GM21576 (cell line): ENCODE data around the gene PSMD1.
A peak's percentile ranks its signal among the peaks of the same experiment; 100 is the strongest.
"Not testable (repeated sequence)": the region's sequence is repeated elsewhere in the genome, so short reads cannot be mapped to it uniquely, and the experiment has no call there.

Experiments used
- ATAC-seq: cut with Tn5 transposase; IDR thresholded peaks from one replicate; pipeline ENCODE4 v1.9.1; 2021; ENCODE audit warnings: mild to moderate bottlenecking, moderate library complexity; ENCODE audit not compliant: unreplicated experiment

The PSMD1 gene

DNA sequence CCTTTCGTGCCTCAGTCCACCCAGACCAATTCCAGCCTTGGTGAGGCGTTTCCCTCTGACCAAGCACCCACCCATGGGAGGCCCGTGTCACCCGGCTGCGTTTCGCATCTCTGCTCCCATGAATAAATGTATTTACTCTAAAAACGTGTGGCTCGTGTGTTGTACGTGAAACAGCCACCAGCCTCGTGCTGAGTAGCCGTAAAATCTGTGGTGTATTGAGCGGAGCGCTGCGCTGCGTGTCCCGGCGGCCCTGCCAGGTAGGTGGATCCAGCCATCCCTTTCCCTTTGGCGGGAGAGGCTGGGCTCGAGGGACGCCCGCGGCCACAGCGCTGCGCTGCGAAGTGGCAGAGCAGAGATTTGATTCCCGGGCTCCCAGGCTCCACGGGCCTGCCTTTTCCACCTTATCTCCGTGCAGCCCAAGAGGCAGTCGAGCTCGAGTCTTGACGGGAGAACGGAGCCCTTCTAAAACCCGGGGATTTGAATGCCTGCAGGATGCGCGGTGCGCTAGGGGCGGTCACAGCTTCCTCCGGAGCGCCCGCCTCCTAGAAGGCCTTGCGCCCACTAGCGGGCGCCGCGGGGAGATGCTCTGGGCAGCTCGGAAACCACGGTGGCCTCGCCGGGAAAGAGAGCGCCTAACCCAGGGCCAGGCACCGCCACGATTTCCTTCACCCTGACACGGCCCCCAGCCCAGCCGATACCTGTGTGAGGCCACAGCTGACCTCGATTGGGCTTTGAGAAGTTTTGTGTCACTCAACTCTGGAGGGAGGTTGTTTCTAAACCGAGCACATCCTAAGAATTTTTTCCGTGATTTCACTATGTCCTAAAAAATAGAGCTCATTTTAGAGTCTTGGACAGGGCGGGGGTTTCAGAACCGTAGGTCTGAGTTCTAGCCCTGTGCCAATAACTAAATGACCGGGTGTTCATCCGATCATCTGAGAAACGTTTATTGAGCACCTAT lies 3.9 kb upstream of the PSMD1 start:
- peak; percentile 57 for ATAC-seq

DNA sequence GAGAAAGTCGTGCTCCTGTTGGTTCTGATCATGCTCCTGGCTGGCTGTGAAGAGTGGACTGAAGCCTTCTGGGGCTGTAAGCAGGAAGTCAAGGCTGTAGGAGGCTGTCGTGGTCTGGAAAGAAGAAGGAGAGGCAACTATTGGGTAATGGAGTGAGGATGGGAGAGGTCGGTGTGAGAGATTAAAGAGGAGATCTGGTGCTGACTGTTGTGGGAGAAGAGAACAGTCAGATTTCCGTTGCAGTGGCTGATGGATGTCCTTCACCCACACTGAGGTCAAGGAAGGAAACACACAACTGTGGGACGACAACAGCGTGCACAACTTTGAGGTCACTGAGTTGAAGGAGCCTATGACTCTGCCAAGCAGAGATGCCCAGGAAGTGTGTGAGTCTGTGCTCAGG lies 2.8 kb upstream of the PSMD1 start:
- ATAC-seq: no peak

DNA sequence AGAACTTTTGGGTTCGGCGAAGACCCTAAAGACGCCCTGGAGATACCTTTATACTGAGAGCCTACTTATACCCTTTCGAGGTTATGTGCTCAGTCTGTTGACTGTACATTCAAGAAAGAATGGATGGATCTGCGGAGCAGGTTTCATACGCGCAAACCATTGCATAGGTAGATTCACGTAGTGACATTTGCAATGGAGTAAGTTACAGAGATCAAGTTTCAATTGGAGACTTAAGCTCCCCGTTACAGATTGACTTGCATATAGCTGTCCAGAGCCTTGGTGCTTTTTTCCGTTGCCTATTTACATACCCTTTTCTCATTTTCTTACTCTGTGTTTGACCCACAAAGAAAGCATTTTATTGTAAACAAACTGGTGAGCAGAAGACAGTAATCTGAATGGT lies 923 bp downstream of the PSMD1 start:
- no peak for ATAC-seq

DNA sequence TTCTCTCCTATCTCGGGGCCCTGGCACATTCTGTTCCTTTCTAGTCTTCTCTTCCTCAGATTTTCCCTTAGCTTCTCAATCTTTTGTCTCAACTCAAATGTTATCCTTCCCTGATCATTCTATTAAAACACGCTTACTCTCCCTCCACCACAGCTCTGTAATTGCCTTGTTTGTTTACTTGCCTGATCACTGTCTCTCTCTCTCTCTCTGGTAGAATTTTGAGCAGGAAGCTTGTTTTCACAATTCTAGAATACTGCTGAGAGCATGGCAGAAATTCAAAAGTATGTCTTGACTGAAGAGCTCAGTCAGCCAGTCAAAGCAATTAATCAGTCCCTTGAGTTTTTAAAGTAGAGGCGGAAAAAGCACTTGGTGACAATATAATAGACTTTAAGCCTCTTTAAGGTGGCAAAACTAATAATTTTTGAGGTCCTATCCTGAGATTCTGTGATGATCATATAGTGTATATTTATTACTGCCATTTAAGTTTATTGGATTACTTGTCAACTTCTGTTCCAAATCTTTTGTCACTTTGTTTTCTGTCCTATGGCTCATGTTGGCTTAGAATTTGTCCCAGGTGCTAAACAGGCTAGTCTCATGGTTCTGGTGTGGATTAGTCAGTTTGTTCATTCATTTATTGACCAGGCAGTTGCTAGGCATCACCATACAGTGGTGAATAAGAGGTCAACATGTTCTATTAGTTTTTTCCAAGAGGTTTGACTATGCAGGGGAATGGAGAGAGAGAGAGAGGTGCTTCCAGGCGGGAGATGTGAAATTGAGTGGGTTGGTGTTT lies 2.3 kb downstream of the PSMD1 start:
- no peak for ATAC-seq

DNA sequence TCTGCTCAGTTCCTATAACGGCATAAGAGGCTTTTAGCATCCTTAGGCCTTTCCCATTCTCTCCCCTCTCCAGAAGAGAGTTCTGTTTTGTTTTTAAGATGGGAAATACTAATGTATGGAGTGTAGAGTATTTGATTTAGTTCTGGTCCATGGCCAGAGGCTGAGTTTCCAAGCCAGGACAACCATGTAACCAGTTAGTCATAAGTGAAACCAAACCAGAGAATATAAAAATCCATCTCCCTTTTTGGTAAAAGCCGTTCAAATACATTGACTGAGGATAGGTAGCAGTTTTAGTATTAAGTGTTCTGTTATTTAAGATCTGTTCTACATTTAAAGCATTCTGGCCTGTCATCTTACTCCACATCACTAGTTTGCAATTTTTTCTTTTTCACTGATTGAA lies 3.1 kb downstream of the PSMD1 start:
- no peak for ATAC-seq

DNA sequence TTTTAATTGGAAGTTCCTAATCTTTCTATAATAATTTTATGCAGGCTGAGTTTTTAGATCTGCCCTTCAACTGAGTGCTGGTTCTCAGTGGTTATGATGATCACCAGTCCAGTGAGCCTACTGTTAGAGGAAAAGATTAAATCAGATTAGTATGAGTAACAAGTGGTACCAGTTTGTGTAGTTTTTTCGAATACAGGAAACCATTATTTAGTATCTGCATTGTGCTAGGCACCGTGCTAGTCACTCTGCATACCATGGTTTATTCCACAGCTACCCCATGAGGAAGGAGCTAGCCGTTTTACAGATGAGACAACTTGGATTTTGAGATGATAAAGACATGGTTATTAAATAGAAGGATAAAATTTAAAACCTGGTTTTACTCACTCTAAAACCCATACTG lies 6.1 kb downstream of the PSMD1 start:
- ATAC-seq: no peak

DNA sequence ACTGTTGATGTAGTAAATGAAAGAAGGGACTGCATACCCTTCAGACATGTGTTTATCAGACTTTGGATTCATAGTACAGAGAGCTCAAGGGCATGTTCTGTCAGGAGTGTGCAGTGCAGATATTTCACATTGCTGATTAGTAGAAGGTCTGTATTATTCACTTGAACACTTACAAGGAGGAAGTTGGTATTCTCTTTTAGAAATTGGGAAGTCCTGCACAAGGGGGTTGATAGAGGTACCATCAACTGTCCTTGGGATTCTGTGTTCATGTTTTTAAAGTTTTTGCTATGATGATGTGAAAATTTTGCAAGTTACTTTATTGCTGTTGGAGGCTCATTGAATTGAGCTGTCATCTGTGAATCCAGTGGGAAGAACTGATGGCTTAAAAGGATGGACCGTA lies 6.7 kb downstream of the PSMD1 start:
- no peak for ATAC-seq

DNA sequence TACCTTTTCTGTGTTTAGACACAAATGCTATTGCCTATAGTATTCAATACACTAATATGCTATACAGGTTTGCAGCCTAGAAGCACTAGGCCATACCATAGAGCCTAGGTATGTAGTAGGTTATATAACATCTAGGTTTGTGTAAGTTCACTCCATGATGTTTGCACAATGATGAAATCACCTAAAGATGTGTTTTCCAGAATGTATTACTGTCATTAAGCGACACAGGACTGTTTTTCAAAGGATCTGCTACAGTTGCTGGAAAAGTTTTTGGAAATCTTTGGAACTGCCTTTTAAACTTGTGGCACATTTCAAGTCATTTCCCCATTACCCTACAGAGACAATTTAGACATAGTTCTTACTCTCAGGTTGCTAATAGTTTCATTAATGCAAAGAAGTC lies 9.3 kb downstream of the PSMD1 start:
- ATAC-seq: no peak

DNA sequence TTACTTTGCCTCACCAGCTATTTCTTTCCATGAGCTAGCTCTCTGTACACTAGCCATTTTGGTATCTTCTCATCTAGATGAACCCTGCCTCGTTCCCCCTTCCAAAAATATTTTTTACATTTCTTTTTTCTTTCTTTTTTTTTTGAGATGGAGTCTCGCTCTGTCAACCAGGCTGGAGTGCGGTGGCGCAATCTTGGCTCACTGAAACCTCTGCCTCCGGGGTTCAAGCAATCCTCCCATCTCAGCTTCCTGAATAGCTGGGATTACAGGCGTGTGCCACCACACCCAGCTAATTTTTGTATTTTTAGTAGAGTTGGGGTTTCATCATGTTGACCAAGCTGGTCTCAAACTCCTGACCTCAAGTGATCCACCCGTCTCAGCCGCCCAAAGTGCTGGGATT lies 10.9 kb downstream of the PSMD1 start:
- not testable (repeated sequence) for ATAC-seq

DNA sequence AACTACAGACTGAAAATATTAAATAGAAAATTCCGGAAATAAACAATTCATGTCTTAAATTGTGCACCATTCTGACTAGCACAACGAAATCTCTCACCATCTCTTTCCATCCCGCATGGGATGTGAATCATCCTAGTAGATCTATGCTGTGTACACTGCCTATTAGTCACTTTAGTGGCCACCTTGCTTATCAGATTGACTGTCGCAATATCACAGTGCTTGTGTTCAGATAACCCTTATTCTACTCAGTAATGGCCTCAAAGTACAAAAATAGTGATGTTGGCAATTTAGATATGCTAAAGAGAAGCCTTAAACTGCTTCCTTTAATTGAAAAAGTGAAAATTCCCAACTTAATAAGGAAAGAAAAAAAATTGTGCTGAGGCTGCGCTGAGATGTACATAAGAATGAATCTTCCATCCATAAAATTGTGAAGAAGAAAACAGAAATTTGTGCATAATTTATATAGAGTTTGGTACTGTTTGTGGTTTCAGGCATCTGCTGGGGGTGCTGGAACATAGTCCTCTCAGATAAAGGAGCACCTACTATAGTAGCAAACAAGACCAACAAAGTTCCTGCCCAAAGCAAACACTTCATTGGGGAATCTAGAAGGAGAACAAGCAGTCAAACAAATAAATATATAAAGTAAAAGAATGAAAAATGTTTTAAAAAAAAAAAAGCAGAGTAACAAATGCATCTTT lies 12.0 kb downstream of the PSMD1 start:
- no peak for ATAC-seq

DNA sequence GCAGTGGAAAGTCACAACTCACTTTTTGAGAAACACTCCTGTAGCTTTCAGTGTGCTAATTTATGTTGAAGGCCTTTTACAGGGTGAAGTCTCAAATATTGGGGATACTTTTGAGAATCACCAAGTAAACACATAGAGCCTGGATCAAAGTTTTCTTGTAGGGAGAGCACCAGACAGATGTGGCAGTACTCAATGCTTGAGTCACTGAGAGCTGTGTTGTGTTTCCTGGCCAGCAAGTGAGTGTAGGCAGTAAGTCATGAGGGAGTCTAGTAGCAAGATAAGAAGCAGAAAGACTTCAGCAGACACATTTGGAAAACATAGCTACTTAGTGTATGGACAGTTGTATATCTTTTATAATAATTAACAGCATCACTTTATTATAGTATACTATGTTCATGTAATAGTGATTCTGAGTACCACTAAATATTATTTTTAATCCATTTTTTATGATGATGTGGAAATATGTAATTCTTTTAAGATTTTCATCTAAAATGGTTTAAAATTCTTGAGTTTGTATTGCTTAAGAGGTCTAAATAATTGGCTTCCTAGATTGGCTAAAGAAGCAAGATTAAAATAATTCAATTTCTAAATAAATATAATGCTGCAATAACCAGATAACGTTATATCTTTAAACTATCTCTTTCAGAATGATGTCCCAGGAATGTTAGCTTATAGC lies 12.8 kb downstream of the PSMD1 start:
- no peak for ATAC-seq

DNA sequence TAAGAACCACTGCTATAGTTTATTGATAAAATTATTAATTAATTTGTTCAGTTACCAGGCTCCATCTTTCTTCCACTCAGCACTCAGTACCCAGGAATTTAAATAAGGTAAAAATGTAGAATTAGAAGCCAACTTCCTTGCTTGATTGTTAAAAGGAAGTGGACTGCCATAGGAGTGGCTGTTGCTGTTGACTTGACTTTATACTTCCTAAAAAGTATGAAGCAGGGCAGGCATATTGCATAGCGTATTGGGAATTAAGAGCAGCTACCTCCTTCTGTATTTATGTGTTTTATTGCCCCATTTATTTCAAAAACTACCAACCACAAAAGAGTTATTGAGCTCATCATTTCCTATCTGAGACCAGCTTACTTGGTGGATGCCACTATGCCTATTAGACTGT lies 27.9 kb downstream of the PSMD1 start:
- no peak for ATAC-seq

DNA sequence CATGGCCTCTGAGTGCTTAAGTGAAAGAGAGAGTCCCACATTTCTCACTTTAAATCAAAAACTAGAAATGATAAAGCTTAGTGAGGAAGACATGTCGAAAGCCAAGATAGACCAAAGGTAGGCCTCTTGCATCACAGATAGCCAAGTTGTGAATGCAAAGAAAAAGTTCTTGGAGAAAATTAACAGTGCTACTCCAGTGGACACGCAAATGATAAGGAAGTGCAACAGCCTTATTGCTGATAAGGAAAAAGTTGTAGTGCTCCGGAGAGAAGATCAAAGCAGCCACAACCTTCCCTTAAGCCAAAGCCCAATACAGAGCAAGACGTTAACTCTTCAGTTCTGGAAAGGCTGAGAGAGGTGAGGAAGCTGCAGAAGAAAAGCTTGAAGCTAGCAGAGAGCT lies 32.1 kb downstream of the PSMD1 start:
- ATAC-seq: no peak

DNA sequence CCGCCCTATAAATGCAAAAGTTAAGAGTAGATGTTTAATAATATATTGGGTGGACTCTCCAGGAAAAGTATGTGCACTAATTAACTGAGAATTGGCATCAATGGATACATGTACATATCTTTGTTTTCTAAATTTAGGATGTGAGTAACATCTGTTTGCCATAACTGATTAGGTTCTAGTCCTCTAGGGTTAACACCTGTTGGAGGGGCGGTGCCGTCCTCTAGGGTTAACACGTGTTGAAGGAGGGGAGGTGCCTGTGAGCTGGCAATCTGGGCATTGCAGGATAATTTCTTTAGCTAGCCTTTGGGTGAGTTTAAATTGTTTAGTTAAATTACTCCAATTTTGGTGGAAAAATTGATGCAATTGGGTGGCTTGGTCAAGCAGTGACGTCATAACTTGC lies 37.3 kb downstream of the PSMD1 start:
- no peak for ATAC-seq

DNA sequence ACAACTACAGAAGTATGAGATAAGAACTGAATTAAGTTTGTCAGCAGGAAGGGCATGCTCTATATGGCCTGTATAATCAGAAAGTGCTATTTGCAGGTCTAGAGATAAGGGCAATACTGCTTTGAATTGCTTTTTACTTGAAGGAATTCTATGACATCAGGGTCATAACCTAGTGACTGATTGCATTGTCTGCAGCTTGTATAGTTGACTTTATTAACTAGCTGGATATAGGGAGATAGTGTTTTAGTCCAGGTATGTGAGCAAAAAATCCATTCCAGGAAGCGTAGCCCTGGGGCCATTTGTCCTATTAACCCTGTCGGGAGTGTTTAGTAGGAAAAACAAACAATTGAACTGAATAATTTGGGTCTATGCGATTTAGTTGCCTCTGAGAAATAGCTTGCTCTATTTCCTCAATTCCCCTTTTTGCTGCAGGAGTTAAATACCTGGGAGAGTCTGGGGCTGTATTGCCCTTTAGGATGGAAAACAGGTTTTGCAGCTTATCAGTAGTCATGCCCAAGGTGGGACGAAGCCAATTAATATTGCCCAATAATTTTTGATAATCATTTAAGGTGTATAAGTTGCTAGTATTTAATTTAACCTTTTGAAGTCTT lies 38.2 kb downstream of the PSMD1 start:
- no peak for ATAC-seq

DNA sequence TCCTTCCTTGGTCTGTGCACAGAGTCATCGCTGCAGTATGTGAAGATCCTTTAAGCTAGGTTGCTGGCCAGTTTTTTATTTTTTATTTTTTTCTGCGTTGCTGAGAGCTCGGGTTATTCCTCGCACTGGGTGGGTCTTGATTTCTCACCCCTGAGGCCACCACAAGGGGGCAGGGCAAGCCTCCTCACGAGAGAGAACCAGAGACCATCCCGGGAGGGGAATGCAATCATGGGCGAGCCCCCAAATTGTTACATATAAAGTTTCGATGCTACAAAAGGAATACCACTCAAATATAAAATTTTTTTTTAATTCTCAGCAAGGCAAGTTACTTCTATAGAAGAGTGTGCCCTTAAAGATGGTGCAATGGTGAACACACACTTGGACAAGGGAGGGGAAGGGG lies 43.3 kb downstream of the PSMD1 start:
- ATAC-seq: no peak

DNA sequence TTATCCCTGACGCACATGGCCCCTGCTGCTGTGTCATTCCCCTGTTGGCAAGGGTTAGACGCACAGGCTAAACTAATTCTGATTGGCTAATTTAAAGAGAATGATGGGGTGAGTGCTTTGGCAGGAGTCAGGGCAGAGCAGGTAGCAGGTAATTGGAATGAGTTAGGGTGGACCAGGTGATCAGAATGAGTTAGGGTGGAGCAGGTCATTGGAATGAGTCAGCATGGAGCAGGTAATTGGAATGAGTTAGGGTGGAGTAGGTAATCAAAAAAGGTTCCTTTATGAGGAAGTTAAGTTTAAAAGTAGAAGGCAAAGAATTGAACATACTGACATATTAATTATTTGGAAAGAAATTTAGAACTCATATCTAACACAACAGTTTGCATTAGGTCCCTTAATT lies 43.7 kb downstream of the PSMD1 start:
- ATAC-seq: not testable (repeated sequence)

DNA sequence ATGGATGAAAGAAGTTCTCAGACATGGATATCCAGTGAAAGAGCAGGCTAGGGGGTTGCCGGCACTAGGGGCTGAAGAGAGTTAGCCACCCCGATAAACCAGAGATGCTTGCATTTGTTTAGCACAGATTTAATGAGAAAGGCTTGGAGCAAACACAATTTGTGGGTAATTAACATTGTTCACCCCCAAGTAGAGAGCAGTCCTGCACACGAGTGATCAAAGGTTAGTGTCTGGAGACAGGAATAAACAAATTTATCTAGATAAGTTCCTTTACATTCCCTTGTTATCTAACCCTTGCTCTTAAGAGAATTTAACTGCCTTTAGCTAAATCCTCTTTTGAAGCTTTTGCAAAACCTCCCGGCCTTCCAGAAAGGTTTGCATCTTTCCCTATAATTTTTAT lies 44.3 kb downstream of the PSMD1 start:
- ATAC-seq: no peak

DNA sequence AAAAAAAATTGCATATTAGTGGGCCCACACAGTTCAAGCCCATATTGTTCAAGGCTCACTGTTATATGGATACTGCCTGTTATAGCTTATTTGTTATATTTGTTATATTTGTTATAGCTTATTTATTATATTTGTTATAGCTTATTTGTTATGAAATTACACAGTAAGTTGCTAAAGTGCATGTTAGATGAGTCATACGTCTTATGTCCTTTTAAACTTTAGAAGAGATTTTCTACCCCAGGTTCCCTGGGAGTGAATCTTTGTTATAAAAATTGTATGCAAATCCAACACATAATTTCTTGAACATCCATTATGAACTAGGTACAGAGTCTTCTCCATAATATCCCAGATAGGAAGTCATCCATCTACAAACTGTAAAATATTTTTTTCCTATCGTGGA lies 46.1 kb downstream of the PSMD1 start:
- ATAC-seq: no peak

DNA sequence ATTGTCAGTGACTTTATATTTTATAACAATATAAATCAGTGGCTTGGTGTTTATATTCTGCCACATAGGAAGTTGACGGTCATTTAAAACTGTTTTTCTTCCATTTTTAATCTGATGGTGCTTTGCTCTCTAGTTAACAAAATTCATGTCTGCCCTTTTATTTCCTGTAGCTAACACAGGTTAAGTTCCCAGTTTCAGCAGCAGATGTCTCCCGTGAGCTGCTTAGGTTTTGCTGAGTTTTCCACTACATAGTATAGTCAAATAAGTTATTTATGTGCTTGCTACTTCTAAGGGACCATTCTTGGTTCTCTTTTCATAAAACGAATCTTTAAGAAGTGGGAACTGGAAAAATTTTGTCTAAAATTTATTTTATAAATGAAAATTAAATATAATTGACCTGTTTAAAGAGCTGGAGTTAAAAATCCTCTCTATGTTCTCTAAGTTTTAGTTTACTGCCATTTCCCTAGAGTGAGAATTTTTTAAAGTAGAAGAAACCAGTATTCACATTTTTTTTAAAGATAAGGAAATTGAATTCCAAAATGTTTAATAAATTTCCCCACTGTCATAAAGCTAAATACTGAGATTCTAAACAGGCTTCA lies 47.5 kb downstream of the PSMD1 start:
- peak; percentile 73 for ATAC-seq
